Stimulated activated naive CD8-positive, alpha-beta T cell treated with anti-CD3 and anti-CD28 coated beads, Interleukin-15, amount 100 ng/mL, for 72 hours (primary cell): ENCODE results near the gene TNFRSF4.
"Not testable (repeated sequence)": the region's sequence is repeated elsewhere in the genome, so short reads cannot be mapped to it uniquely, and the experiment has no call there.

Experiments
- ATAC-seq: fragments of 150-1000 bp; cut with Tn5 transposase; 2 replicates; pipeline ENCODE4 v1.10.0; 2021; ENCODE audit warnings: mild to moderate bottlenecking, moderate library complexity
- DNase-seq, 2 donors: peaks; one replicate each; pipeline ENCODE4 v3.0.0; 2021 to 2022
- H3K27ac Mint-ChIP-seq, 2 donors: one replicate each; pipeline ENCODE4 v1.8.0; 2022; ENCODE audit warnings: mild to moderate bottlenecking in 2 of 2, mixed read lengths in 2 of 2, moderate library complexity in 2 of 2
- H3K27me3 Mint-ChIP-seq: one replicate; pipeline ENCODE4 v1.8.0; 2022; ENCODE audit warnings: mixed read lengths
- H3K4me1 Mint-ChIP-seq: one replicate; pipeline ENCODE4 v1.8.0; 2022; ENCODE audit warnings: mild to moderate bottlenecking, mixed read lengths
- H3K4me3 Mint-ChIP-seq, 2 donors: one replicate each; pipeline ENCODE4 v1.8.0; 2022; ENCODE audit warnings: mild to moderate bottlenecking in 2 of 2, mixed read lengths in 2 of 2, moderate library complexity in 1 of 2
- H3K9me3 Mint-ChIP-seq, 2 donors: one replicate each; pipeline ENCODE4 v1.8.0; 2022; ENCODE audit warnings: mixed read lengths in 2 of 2

TNFRSF4 gene

DNA sequence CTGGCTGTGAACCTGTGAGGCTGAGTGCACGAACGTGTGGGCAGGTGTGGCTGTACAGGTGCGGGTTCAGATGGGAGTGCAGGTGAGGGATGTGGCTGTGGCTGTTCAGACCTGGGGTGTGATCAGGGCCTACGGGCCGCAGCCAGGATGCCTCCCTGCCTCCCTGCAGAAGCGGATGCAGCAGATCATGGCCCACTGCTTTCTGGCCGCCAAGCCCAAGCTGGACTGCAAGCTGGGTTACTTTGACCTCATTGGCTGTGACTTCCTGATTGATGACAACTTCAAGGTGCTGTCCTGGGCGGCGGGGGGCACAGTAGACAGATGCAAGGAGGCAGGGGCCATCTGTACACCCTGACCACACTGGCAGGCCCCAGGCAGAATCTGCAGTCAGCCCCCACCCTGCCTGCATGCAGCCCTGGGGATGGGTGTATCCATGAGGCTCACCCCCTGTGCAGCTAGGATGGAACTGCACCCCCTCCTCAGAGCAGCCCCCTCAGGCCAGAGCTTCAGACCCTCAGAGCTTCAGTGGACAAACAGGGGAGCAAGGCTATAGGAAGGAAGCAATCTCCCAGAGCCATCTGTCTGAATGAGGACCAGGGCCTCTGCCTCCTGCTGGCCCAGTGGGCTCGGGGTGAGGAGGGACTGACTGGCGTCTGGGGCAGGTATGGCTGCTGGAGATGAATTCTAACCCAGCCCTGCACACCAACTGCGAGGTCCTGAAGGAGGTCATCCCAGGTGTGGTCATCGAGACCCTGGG is 17.3 kb downstream of the TNFRSF4 start:
- no peak overlapping the region for H3K4me3 Mint-ChIP-seq
- ATAC-seq (no peak), DNase-seq (no peak)
- H3K27me3 Mint-ChIP-seq, result no peaks in the 10 kb centered on the region
- no peak overlapping the region for H3K27ac Mint-ChIP-seq
- peaks cover 19 to 22% of the 10 kb centered on the region in 2 donors for H3K9me3 Mint-ChIP-seq
- H3K4me1 Mint-ChIP-seq, result peaks cover 18% of the 10 kb centered on the region

DNA sequence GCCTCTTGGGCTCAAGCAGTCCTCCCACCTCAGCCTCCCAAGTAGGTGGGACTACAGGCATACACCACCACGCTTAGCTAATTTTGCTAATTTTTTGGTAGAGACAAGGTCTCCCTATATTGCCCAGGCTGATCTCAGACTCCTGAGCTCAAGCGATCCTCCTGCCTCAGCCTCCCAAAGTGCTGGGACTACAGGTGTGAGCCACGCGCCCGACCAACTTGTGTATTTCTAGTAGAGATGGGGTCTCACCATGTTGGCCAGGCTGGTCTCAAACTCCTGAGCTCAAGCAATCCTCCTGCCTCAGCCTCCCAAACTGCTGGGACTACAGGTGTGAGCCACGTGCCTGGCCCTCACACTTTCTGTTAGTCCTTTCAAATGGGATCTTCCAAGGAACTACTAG is 18.2 kb downstream of the TNFRSF4 start:
- peak overlapping the region in 1 of 2 donors; percentile 59 for H3K27ac Mint-ChIP-seq
- H3K4me3 Mint-ChIP-seq, H3K27me3 Mint-ChIP-seq, ATAC-seq, DNase-seq: not testable (repeated sequence)
- peaks cover 22% of the 10 kb centered on the region in 2 donors for H3K9me3 Mint-ChIP-seq
- H3K4me1 Mint-ChIP-seq, result peaks cover 17% of the 10 kb centered on the region

DNA sequence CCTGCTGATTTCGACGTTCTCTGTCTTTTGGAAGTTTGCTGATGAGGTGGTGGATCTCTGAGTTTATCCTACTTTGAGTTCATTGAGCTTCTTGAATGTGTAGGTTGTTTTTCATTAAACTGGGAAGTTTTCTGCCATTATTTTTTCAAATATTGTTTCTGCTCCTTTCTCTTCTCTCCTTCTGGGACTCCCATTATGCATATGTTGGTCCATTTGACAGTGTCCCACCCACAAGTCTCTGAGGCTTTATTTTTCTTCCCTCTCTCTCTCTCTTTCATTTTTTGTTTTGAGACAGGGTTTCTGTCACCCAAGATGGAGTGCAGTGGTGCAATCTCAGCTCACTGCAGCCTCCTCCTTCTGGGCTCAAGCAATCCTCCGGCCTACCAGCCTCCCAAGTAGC is 19.2 kb downstream of the TNFRSF4 start:
- no peak for ATAC-seq
- no peak for DNase-seq
- peaks cover 7% of the 10 kb centered on the region for H3K4me1 Mint-ChIP-seq
- H3K27me3 Mint-ChIP-seq, result no peaks in the 10 kb centered on the region
- H3K27ac Mint-ChIP-seq, result no peak overlapping the region
- H3K9me3 Mint-ChIP-seq, result peaks cover 22% of the 10 kb centered on the region in 2 donors
- no peak overlapping the region for H3K4me3 Mint-ChIP-seq

DNA sequence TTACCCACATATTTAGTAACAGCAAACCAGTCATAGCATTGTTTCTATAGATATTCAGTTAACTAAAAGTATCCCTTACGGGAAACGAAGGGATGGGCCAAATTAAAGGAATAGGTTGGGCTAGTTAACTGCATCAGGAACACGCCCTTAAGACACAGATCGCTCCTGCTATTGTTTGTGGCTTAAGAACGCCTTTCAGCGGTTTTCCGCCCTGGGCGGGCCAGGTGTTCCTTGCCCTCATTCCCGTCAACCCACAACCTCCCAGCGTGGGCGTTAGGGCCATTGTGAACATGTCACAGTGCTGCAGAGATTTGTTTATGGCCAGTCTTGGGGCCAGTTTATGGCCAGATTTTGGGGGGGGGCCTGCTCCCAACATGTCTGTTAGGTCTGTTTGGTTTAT is 22.2 kb downstream of the TNFRSF4 start:
- H3K4me1 Mint-ChIP-seq, result no peaks in the 10 kb centered on the region
- no peak for ATAC-seq
- H3K27ac Mint-ChIP-seq, result no peak overlapping the region
- H3K4me3 Mint-ChIP-seq, result no peak overlapping the region
- H3K9me3 Mint-ChIP-seq, result peaks cover 22% of the 10 kb centered on the region in 2 donors
- no peaks in the 10 kb centered on the region for H3K27me3 Mint-ChIP-seq
- DNase-seq, result no peak

DNA sequence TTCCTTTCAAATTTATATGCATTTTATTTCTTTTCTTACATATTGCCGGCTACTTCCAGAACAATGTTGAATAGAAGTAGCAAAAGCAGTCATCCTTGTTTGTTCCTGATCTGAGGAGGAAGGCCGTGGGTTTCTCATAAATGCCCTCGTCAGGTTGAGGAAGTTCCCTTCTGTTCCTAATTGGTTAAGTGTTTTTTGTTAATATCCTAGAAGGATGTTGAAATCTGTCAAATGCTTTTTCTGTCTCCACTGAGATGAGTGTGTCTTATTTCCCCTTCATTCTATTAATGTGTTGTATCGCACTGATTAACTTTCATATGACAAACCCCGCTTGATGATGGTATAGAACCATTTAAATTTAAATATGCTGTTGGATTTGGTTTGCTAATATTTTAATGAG is 24.8 kb downstream of the TNFRSF4 start:
- H3K27ac Mint-ChIP-seq, result no peak overlapping the region

DNA sequence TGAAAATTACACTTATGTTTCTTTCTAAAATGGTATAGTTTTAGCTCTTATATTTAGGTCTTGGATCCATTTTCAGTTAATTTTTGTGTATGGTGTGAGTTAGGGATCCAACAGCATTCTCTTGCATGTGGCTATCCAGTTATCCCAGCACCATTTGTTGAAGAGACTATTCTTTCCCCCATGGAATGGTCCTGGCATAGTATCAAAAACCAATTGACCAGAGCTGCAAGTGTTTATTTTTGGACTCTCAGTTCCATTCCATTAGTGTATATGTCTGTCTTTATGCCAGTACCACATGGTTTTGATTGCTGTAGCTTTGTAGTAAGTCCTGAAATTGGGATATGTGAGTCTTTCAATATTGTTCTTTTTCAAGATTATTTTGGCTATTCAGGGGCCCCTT is 26.0 kb downstream of the TNFRSF4 start:
- ATAC-seq (no peak), DNase-seq (no peak)
- Mint-ChIP-seq H3K9me3 (peaks cover 8 to 10% of the 10 kb centered on the region in 2 donors), H3K27me3 (peaks cover 8% of the 10 kb centered on the region), H3K4me3 (no peak overlapping the region), H3K4me1 (peaks cover 7% of the 10 kb centered on the region), H3K27ac (no peak overlapping the region)

More for the DNA sequence above, 24.8 kb downstream of the TNFRSF4 start:
- ATAC-seq (no peak), DNase-seq (no peak)
- Mint-ChIP-seq H3K9me3 (peaks cover 10% of the 10 kb centered on the region in 2 donors), H3K4me1 (no peaks in the 10 kb centered on the region), H3K27me3 (no peaks in the 10 kb centered on the region), H3K4me3 (no peak overlapping the region)

DNA sequence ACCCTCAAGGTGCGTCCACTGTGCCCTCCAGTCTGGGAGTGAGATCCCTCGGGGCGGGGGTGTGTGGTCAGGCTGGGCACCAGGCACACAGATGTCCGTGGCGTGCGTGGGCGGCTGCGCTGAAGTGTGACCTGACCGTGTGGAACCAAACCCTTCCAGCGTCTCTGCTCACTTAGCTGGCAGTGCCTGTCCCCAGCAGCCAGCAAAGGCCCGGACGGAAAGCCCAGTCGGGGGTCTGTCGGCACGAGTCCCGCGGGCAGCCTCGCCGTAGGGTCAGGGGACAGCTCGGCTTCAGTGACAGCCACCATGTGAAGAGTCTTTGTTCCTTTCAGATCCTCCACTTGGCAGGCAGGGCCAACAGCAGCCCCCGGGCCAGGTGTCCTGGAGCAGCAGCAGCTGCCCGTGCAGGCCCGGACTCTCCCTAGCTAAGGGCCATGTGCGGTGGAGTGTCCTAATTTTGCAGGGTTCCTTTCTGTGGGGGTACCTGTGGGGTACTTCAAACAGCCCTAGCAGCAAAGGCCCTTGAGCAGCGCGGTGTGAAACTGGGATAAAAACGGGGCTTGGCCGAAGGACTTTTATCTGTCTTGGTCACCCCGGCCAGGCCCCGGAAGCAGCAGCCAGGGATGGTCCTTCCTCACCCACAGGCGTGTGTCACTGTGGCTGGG is 28.7 kb downstream of the TNFRSF4 start:
- no peaks in the 10 kb centered on the region for H3K9me3 Mint-ChIP-seq
- no peak for ATAC-seq

DNA sequence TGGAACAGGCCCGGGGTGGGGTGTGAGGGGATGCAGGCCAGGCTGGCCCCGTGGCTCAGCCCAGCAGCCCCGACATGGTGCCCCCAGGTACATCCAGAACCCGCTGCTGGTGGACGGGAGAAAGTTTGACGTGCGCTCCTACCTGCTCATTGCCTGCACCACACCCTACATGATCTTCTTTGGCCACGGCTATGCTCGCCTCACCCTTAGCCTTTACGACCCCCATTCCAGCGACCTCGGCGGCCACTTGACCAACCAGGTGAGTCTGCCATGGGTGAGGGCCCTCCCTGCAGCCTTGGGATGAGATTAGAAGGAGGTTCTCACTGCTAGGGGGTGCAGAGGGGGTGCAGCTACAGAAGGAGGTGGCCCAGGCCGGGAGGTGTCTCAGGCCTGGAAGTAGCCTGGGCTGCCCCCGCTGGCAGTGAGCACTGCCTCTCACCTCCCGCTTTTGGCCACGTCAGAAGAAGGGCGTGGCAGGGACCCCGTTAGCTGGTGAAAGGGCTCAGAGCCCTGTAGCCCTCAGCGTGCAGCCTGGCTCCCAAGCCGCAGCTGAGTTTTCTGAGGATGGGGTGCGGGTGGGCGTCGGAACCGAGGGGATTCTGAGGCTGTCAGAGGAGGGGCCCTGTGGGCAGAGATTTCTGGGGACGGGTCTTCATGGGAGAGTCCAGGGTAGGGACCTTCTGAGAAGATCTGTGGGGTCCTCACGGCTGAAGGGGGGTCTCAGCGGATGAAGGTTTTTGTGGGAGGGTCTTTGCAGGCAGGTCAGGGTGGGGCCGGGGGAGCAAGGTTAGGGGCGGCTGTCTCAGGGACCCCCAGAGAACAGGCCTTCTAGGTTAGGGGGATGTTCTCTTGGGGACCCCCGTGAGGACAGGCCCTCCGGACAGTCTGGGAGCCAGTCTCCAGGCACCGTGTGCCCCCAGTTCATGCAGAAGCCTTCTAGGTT is 29.8 kb downstream of the TNFRSF4 start:
- H3K27me3 Mint-ChIP-seq, result peaks cover 23% of the 10 kb centered on the region

More for the DNA sequence above, 28.7 kb downstream of the TNFRSF4 start:
- Mint-ChIP-seq H3K4me3 (no peak overlapping the region), H3K27me3 (peaks cover 23% of the 10 kb centered on the region), H3K4me1 (peaks cover 19% of the 10 kb centered on the region), H3K27ac (no peak overlapping the region)
- no peak for DNase-seq

DNA sequence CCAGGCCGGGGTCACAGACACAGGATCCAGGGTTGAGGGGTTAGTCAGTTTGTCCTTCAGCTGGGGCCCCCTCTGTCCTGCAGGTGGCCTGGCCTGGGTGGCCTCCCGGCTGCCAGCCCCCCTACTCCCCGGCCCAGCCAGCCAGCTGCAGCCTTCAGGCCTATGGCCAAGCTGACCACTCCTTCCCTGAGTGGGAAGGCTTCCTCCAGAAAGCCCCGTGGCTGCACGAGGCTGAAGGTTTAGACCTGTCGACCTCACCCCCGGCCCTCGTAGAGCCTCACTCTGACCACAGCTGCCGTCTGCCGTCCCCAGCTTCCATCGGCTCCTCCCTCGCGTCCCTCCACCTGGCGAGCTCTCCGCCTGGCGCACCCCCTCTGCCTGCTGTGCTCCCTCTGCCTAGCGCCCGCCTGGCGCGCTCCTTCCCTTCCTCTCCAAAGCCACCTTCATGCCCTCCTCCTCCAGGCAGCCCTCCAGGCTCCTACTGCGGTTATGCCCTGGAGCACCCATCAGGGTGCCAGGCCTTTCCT is 30.7 kb downstream of the TNFRSF4 start:
- Mint-ChIP-seq H3K27me3 (peaks cover 23% of the 10 kb centered on the region), H3K4me1 (peaks cover 19% of the 10 kb centered on the region), H3K4me3 (peak overlapping the region in 1 of 2 donors; percentile 62), H3K27ac (no peak overlapping the region), H3K9me3 (no peaks in the 10 kb centered on the region)
- DNase-seq (no peak), ATAC-seq (no peak)

More for the DNA sequence above, 29.8 kb downstream of the TNFRSF4 start:
- ATAC-seq (peak; percentile 3), DNase-seq (no peak)
- Mint-ChIP-seq H3K4me3 (no peak overlapping the region), H3K27ac (peak overlapping the region in 1 of 2 donors; percentile 44), H3K9me3 (no peaks in the 10 kb centered on the region), H3K4me1 (peaks cover 19% of the 10 kb centered on the region)

DNA sequence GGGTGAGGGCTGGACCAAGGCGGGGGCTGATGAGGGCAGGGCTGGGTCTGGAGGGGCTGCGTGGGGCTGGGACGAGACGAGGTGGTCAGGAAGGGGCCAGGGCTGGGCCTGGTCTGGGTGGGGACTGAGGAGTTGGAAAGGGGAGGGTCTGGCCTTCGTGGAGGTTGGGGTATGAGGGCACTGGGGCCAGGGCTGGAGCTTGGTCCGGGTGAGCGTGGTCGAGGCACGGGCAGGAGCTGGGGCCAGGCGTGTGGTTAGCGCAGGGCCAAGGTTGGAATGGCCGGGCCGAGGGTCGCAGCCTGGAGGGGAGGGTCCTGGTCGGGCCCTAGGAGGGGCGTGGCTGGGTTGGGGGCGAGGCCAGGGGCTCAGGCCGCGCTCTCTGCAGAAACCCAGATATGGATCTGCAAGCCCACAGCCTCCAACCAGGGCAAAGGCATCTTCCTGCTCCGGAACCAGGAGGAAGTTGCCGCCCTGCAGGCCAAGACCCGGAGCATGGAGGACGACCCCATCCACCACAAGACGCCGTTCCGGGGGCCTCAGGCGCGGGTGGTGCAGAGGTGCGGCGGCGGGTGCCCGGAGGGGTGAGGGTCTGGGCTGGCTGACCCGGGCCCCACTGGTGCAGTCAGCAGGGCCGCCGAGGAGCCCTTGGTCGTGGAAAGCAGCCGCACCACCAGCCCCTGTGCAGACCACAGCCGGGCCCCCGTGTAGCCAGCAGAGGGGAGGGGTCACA is 31.3 kb downstream of the TNFRSF4 start:
- H3K27ac Mint-ChIP-seq, result no peak overlapping the region
- no peaks in the 10 kb centered on the region for H3K9me3 Mint-ChIP-seq
- ATAC-seq, result no peak
- peaks cover 19% of the 10 kb centered on the region for H3K4me1 Mint-ChIP-seq
- H3K4me3 Mint-ChIP-seq, result no peak overlapping the region
- no peak for DNase-seq
- H3K27me3 Mint-ChIP-seq, result peaks cover 23% of the 10 kb centered on the region

DNA sequence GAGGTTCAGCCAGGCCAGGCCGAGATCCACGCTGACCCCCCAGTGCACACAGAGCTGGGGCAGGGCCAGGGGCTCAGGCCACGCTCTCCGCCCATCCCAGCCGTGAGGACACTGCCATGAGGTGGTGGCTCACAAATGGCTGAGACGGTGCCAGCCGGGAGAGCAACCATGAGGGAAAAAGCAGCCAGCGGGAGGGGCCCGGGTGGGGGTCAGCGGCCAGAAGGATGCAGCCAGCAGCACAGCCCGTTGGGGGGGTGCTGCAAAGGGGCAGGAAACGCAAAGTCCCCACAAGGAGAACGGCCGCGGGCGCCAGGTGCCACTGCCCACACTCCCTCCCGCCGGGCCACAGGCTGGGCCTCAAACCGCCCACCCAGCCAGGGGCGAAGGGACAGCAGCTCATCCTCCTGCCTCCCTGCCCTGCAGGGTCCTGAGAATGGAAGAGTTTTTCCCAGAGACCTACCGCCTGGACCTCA is 32.0 kb downstream of the TNFRSF4 start:
- ATAC-seq (no peak), DNase-seq (no peak)
- no peak overlapping the region for H3K27ac Mint-ChIP-seq
- H3K9me3 Mint-ChIP-seq, result no peaks in the 10 kb centered on the region
- H3K27me3 Mint-ChIP-seq, result peaks cover 26% of the 10 kb centered on the region
- H3K4me3 Mint-ChIP-seq, result peak overlapping the region in 1 of 2 donors; percentile 31
- H3K4me1 Mint-ChIP-seq, result peaks cover 19% of the 10 kb centered on the region

DNA sequence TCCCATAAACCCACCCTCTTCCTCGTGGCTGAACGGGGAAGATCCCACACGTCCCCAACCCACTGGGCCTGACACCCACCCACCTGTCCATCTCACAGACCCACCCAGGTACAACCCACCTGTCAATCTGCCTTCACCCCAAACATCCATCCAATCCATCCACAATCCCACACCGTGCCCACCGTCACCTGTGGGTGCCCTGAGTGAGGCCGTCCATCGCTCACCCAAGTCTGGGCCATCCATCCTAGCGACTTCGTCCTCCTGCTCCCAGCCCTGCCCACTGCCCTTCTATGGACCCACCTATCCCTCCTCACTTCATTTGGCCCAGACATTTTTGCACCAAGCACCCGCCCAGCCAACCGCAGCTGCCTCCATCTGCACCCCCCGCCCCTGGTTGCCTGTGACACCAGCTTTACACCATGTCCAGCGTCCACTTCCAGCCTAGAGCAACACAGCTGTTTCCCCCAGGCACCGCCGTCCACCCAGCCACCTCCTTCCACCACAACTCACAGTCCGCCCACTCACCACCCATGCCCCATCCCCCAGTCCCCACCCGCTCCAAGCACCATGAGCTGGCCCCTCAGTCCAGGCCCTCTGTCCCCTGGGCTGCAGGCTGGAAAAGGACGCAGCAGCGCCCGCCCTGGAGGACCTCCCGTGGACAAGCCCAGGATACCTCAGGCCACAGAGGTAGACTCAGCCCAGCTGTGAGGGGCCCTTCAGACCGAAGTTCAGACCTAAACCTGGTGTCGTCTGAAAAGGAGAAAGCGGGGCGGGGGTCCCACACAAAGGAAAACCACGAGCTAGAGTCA is 32.6 kb downstream of the TNFRSF4 start:
- ATAC-seq (no peak), DNase-seq (no peak)
- H3K4me1 Mint-ChIP-seq, result peaks cover 19% of the 10 kb centered on the region
- H3K27ac Mint-ChIP-seq, result peak overlapping the region in 1 of 2 donors; percentile 91
- H3K27me3 Mint-ChIP-seq, result peaks cover 32% of the 10 kb centered on the region
- no peaks in the 10 kb centered on the region for H3K9me3 Mint-ChIP-seq
- H3K4me3 Mint-ChIP-seq, result no peak overlapping the region

DNA sequence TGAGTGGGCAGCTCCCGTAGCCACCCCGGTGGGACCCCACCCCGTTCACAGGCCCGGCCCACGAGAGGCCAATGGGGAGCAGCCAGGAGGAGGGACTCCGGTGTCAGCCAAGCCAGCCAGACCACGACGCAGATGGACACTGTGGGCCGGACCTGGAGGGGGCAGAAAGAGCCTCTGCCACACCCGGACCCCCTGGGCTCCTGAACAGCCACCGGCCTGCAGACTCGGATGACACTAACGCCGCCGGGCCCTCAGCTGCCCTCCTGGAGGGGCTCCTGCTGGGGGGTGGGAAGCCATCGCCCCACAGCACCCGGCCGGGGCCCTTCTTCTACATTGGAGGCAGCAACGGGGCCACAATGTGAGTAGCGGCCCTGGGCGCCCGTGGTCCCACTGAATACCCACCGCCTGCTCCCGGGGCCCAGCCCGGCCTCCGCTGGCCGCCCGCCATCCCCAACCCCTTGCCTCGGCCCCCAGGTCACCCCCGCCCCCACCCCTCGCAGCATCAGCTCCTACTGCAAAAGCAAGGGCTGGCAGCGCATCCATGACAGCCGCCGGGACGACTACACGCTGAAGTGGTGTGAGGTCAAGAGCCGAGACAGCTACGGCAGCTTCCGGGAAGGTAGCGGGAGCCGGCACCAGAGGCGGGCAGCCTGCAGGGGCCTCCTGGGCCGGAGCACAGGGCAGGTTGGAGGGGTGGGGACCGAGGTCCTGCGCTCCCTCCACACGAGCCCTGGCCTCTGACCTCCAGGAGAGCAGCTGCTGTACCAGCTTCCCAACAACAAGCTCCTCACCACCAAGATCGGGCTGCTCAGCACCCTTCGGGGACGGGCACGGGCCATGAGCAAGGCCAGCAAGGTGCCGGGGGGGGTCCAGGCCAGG is 33.7 kb downstream of the TNFRSF4 start:
- Mint-ChIP-seq H3K4me3 (no peak overlapping the region), H3K27me3 (peaks cover 43% of the 10 kb centered on the region), H3K9me3 (no peaks in the 10 kb centered on the region), H3K27ac (no peak overlapping the region), H3K4me1 (peaks cover 19% of the 10 kb centered on the region)
- ATAC-seq (peak; percentile 29), DNase-seq (no peak)
